Left cardiac atrium (tissue), 4 donors: ENCODE results near the gene ZNF516. TPM values are rescaled to one million over a fixed set of nuclear protein-coding genes. Genes with fewer than 3 reads are reported as not detected.

Source experiments
- ATAC-seq, 2 donors: fragments of 200-7000 bp; cut with Tn5 transposase; one replicate each; pipeline ENCODE4 v1.9.1; 2020; ENCODE audit warnings: mild to moderate bottlenecking in 2 of 2, moderate library complexity in 2 of 2
- DNase-seq: peaks from one replicate; pipeline ENCODE4 v3.0.0-alpha.2; 2020
- intact Hi-C, 2 donors: fragments of 100-400 bp; cut with DNase I; formaldehyde crosslinking; loops; one replicate each; pipeline versions ENCODE4 v1.14.1 to v1.15.1; 2022 to 2023
- total RNA-seq, 2 donors: library from RNA; stranded (reverse); fragmentation: NEBNext Ultra II Directional; extraction: Animal tissue kit (Norgen Biotek cat#: 25700); gene quantifications; one replicate each; pipeline ENCODE4 v1.2.1, GENCODE V29; 2021
- donor health status: DM: no; HTN: yes; CAD: no.
- donor health status: DM: no; HTN: yes; CAD: no; lungs with severe emphysema.
- donor health status: DM: yes; HTN: yes; CAD: no.
- donor health status: Dilated cardiomyopathy.

The ZNF516 gene
- total RNA-seq, 2 donors from 2014 or later: 14.9 to 15.7 TPM

DNA sequence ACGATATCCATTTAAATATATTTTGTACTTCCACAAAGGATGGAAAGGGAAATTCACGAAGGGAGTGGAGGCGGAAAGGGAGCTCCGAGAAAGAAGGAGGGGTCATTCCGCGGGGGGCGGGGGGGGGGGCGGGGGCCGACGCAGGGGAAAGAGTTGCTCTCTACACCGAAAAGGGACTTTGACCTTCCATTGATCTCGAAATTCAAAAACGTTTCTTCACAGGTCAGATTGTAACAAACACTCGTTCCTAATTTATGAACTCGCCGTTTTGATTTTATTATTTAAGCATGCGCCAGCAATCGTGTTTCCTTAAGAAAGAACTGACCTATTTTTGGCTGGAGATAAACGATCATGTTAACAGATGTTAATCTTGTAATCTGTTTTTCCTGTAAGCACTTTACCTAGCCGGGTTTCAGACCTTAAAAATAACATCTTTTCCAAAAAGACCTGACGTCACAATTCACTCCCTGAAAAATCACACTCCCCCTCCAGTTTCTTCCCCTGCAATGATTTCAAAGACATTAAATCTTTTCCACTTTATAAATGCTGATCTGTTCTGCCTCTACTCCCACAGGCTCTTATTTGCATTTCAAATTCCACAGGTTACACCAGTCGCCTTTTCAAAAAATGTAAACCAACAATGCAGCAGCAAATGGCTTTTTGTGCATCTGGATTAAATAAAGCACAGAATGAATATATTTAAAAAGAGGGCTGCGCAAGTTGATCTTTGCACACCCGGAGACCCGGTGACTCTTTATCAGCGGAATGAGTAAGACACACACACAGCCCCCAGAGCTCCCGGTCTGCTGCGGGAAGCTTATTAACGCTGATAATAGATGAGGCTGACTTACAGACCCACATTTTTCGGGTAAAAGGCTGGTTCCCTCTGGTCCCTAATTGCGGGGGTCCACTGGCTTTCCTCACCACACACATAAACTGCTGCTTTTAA, 1.6 kb downstream of the ZNF516 start:
- DNase-seq (no peak), ATAC-seq (peak in 1 of 2 donors; percentile 20)
- intact Hi-C loops: loop anchor here in 1 of 2 donors (5.0 kb wide), 1 partner anchor 36 kb away; no protein-coding TSS in a partner anchor

DNA sequence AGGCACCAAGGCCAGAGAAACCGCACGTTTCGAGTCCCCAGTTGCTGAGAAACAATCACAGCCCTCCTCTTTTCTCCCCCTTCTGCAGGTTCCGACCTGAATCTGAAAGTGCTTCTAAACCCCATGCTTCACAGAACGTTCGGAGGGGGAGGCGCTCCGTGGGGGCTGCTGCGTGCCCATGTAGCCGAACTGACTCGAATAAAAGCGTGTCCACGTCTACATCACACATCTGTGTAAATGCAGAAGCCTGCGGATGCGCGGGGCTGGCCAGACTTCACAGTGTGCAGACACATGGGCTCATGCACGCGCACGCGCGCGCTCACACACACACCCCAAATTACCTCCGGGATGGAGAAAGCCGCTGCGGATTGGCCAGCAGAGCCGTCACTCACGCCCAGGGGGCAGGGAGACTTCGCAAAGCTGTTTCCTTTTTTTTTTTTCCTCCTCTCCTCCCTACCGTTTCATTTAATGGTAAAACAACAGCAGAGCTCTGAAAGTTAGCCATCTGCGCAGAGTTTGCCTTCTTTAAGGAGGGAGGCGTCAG, 2.3 kb downstream of the ZNF516 start:
- DNase-seq: peak; percentile 100
- peak; percentile 91 to 93 for ATAC-seq

DNA sequence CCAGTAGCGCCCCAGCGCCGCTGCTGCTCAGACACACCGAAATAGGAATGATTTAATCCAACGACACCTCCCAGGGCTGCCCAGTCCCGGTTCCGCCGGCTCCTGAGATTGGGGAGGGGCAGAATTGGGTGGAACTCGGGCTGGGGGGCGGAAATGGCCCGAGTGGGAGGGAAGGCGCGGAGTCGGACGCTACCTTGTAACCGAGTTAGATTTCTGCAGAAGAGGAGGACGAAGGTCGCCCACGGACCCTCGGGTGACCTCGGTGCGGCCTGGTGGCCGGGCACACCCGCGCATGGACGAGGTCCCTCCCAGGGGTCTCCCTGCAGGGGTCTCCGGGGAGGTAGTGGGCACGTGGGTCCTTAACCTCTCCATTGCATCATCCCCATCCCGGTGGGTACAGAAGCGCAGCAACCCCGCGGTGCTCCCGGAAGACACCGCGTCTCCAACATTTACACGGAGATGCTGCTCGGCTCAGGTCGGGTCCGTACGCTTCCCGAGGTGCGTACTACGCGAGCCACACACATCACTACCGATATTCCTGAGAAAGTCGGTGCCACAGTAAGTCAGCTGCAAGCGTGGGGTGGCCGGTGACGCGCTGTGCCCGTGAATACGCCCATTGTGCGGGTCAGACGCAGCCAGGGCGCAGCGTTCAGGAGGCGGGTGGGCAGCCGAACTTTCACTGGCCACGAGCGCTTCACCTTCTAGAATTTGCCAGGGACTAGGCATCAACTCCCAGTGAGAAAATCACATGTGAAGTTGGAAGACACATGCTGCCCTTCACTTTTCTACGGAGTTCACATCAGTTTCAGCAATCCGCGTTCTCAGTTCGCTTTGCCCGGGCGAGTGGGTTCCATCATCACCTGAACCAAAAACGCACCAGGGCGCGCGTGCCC, 3.0 kb downstream of the ZNF516 start:
- intact Hi-C loops: loop anchor here in 1 of 2 donors (5.0 kb wide), 1 partner anchor 35 kb away; no protein-coding TSS in a partner anchor
- peak; percentile 54 for DNase-seq

More for the DNA sequence above, 2.3 kb downstream of the ZNF516 start:
- intact Hi-C loops: loop anchor here in 1 of 2 donors (5.0 kb wide), 1 partner anchor 35 kb away; no protein-coding TSS in a partner anchor

GRCh38 chr18:76491473-76491775, 3.6 kb downstream of the ZNF516 start:
- DNase-seq (peak; percentile 84), ATAC-seq (peak; percentile 35 to 65)
- intact Hi-C loops: loop anchor here in 1 of 2 donors (5.0 kb wide), 1 partner anchor 34 kb away; no protein-coding TSS in a partner anchor

More for the DNA sequence above, 3.0 kb downstream of the ZNF516 start:
- peak; percentile 36 to 40 for ATAC-seq

DNA sequence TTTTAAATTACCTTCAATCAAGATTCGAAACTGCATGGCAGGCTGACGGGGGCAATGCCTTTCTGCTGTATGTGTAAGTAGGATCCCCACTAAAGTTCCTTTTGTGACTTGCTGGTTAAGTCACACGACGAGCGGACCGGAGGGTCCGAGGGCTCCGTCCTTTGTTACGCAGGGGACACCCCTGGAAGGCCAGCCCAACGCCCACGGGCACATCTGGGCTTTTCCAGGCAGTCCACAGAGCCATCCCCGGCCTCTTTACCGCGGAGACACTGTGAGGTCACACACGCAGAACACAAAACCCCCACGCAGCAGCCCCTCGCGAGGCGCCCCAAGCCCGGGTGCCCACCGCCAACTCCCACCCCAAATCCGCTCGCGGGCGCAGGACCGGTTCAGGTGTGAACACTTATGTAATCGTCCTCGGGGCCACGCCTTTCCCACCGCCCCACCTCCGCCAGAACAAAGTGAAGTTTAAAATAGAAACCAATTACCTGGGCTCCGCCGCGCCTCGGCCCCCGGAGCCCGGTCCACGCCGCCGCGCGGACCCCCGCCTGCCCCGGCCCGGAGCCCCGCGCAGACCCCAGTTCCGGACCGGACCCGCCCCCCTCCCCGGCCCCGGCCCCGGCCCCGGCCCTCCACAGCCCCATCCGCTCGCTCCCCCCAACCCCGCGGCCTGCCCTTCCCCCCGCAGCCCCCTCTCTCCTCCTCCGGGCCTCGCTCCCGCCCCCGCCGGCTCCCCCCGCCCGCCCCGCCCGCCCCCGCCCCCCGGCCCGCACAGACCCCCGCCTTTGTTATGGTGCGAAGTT, 4.2 kb downstream of the ZNF516 start:
- DNase-seq (no peak), ATAC-seq (peak in 1 of 2 donors; percentile 0)
- intact Hi-C loops: loop anchor here in 1 of 2 donors (5.0 kb wide), 1 partner anchor 34 kb away; no protein-coding TSS in a partner anchor

- intact Hi-C loops: loop anchor here in 1 of 2 donors (5.0 kb wide), 1 partner anchor 33 kb away; no protein-coding TSS in a partner anchor
- ATAC-seq (no peak), DNase-seq (no peak)
Measured at GRCh38 chr18:76490033-76490432, 5.0 kb downstream of the ZNF516 start.

- ATAC-seq (no peak), DNase-seq (no peak)
- intact Hi-C loops: no loop called here
Measured at GRCh38 chr18:76489081-76489480, 6.0 kb downstream of the ZNF516 start.

DNA sequence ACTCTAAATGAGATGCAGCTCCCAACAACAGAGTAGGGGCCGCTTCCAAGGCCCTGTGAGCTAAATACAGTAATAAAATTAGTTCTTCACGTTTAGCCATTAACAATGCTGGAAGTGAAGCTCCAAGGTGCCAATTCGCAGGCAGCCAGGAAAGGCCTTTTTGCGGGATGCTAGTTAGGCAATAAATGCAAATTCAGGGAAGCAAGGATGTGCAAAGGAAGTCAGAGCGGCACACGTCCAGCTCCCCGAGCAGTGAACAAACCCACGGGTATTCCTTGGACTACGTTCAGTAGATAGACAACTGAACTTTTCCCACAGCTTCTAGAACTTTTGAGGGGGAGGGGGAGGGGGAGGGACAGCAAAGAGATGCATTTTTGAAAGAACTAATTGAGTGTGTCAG, 6.9 kb downstream of the ZNF516 start:
- DNase-seq (no peak), ATAC-seq (no peak)
- intact Hi-C loops: no loop called here

DNA sequence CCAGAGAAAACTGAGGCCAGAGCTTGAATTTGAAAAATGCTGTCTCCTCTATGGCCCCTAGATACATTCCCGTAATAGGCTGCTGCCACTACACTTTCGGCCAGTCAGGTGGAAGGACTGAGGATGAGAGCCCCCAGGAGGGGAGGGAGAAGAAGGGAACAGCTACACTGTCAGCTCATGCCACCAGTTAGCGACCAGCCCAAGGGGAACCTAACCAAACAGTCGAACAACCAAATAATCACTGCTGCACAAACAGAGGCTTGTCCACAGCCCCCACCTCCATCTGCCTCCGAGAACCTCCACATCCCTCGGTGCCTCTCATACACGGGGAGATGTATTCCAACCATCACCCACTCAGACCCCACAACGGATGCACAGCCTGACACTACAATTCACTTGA, 7.3 kb downstream of the ZNF516 start:
- intact Hi-C loops: no loop called here
- ATAC-seq (no peak), DNase-seq (no peak)

GRCh38 chr18:76487070-76487469, 8.0 kb downstream of the ZNF516 start:
- DNase-seq (no peak), ATAC-seq (no peak)
- intact Hi-C loops: no loop called here

DNA sequence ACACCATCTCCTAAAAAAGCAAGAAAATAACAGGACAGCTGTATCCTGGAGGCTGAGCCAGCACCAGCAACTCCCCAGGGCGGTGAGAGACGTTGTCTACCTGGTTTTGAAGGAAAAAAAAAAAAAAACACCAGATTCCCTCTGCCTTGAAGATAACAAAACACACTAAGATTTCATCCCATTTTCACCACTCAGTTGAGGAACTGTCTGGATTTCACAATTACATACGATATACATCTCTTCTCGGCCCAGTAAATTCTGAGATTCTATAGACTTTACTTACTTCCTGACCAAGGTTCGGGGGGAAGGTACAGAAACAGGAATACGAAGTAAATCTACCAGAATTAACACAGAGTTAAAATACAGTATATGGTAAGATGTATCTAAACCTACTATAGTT, 8.5 kb downstream of the ZNF516 start:
- no peak for ATAC-seq
- intact Hi-C loops: no loop called here
- no peak for DNase-seq

DNA sequence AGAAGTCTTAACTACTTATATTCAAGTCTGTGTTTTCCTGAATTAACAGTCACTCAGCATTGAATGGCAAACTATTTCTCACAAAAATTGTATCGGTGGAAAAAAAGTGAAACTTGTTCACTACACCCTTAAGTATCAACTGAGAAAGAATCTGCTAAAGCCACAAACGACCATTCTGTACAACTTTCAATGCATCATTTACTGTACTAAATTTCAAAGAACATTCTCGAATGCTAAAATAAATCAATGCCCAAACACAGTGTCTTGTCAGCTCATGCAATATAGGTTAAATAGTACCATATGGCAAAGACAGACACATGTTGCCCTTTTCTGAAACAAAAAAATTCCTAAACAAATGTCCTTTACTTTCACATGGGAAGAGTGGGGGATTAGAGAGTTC, 9.0 kb downstream of the ZNF516 start:
- ATAC-seq: no peak
- intact Hi-C loops: no loop called here
- no peak for DNase-seq

DNA sequence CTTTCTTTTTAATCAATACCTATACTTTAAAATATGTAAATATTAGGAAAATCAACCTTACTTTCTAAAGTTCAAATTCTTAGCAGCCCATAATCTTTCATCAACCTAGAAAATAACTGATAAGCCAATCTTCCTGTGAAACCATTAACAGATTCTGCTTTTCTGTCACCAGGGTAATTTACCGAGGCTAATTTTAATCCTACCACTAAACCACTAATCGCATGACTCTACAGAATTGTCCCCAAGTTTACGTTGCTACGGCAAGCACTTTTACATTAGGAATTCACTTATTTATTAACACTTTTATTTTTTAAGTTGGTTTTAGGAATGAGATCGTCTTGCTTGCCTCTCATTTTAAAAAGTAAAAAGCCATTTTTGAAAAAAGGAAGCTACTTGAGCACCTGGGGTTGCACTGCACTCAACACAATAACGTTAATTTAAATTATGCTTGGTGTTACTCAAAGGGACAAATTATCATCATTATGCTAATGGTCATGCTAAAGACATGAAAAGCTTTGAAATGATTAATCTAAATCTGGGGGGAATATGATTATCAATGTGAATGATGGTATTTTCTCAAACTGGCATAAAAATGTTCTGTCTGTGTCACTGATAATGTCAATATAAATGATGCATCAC, 10.2 kb downstream of the ZNF516 start:
- ATAC-seq: no peak
- no peak for DNase-seq
- intact Hi-C loops: no loop called here

GRCh38 chr18:76483780-76484179, 11.3 kb downstream of the ZNF516 start:
- DNase-seq: no peak

GRCh38 chr18:76482971-76483691, 11.9 kb downstream of the ZNF516 start:
- no peak for DNase-seq
- no peak for ATAC-seq
- intact Hi-C loops: no loop called here

More at GRCh38 chr18:76483780-76484179, 11.3 kb downstream of the ZNF516 start:
- intact Hi-C loops: no loop called here
- no peak for ATAC-seq

- intact Hi-C loops: no loop called here
- DNase-seq (no peak), ATAC-seq (no peak)
Measured at GRCh38 chr18:76482267-76482666, 12.8 kb downstream of the ZNF516 start.

DNA sequence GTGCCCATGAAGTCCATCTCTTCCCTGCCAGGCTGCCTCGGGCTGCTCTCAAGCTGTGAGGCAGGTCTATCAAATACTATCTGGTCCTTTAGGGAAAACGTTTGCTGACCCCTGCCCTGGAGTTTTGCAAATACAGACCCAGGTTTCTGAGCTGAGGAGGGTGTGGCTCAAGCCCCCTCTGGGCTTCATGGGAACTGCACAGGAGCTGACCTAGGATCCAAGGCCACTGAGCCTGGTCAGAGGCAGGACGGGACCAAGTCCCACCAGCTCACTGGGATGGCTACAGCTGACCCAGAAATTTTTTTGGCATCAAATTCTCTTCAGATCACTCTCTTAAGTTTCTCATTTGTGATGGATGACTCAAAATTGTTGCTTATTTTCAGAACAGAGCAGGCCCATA, 14.1 kb downstream of the ZNF516 start:
- no peak for DNase-seq
- intact Hi-C loops: no loop called here
- ATAC-seq: no peak
